ENCODE data around the gene TASOR2.

The TASOR2 gene

DNA sequence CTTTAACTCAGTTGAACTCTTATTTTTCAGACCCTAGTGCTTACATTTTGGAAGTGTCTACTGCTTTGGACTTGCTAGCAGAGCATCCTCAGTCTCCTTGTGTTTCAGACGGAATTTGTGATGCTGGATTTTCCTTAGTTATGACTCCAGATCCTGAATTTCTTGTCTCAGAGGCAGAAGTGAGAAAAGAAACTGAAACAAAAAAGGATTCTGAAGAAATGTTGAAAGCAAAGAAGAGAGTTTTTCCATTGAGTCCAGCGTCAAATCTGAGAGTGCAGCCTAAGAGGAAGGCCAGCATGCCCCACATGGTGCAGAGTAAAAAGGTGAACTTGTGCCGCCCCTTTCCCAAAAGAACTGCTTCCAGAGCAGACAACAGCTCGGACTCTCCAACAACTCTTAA is 46.1 kb downstream of the TASOR2 start:
- no peak for DNase-seq (ENCODE audit: extremely low spot score)
- TF ChIP-seq, protein P1, sequence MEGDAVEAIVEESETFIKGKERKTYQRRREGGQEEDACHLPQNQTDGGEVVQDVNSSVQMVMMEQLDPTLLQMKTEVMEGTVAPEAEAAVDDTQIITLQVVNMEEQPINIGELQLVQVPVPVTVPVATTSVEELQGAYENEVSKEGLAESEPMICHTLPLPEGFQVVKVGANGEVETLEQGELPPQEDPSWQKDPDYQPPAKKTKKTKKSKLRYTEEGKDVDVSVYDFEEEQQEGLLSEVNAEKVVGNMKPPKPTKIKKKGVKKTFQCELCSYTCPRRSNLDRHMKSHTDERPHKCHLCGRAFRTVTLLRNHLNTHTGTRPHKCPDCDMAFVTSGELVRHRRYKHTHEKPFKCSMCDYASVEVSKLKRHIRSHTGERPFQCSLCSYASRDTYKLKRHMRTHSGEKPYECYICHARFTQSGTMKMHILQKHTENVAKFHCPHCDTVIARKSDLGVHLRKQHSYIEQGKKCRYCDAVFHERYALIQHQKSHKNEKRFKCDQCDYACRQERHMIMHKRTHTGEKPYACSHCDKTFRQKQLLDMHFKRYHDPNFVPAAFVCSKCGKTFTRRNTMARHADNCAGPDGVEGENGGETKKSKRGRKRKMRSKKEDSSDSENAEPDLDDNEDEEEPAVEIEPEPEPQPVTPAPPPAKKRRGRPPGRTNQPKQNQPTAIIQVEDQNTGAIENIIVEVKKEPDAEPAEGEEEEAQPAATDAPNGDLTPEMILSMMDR (IDR thresholded peaks at IDR 0.05; ENCODE audit: control extremely low read depth, extremely low read depth, low read depth, missing control alignments) = no peak
- ChIA-PET CTCF (interaction anchor here (1.2 to 1.5 kb wide), 4 partner anchors 9 to 43 kb away, joined by 3 to 5 read pairs (median 4); no protein-coding TSS in a partner anchor), POLR2A (no interaction called here)

DNA sequence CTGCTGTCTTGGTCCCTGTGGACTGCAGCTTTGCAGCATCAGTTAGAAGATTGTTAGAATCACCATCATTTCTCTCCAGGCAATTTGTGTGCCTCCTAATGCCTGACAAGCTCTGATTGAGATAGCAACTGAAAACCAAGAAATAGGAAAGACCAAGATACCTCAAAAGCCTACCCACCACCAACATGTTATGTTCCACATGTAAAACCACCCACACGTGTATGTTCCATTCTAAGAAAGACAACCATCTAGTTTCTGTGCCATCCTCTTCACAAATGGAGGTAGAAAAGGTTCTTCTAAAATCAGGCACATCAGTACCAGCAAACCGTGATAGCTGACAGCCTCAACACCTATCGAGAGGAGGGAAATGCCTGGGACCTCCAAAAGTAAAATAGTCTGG is 46.9 kb downstream of the TASOR2 start:
- ChIA-PET POLR2A (no interaction called here), CTCF (interaction anchor here (1.3 to 1.5 kb wide), 3 partner anchors 8 to 42 kb away, joined by 3 to 5 read pairs (median 5); no protein-coding TSS in a partner anchor)
- TF ChIP-seq, protein P1 (IDR thresholded peaks at IDR 0.05; ENCODE audit: control extremely low read depth, extremely low read depth, low read depth, missing control alignments) = no peak
- DNase-seq (ENCODE audit: extremely low spot score) = no peak

DNA sequence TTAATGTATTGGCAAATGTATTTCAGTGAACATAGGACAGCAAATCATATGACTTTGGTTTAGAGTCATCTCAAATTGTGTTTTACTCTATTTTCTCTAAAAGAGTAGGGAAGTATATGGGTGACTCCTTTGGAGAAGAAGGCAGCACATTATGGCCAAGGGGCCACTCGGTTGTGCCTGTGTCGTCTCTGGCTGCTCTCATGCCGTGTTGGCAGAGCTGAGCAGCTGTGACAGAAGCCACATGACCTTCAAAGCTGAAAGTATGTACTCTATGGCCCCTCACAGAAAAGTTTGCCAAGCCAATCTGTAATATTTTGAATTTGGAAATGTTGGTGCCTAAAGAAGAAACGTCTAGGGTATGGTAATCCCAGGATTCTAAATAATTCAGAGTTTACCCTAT is 47.5 kb downstream of the TASOR2 start:
- DNase-seq (ENCODE audit: extremely low spot score) = no peak
- TF ChIP-seq, protein P1 (IDR thresholded peaks at IDR 0.05; ENCODE audit: control extremely low read depth, extremely low read depth, low read depth, missing control alignments) = no peak
- ChIA-PET POLR2A (no interaction called here), CTCF (interaction anchor here (1.3 to 1.5 kb wide), 3 partner anchors 8 to 41 kb away, joined by 3 to 5 read pairs (median 5); no protein-coding TSS in a partner anchor)

Measured in GM10248 (cell line).